OCI-M1 (cell line): ENCODE data around the gene ABHD15.

ENCODE experiments used
- DNase-seq: peaks from one replicate; lab custom pipeline; 2025; lab: John Stamatoyannopoulos, UW

Gene ABHD15

GRCh38 chr17:29566473-29567303 is at the start of gene ABHD15:
ABHD15 (minus strand) TSS chr17:29567037; CDS start chr17:29566966, 71 bp downstream.
- peak; percentile 60 for DNase-seq

DNA sequence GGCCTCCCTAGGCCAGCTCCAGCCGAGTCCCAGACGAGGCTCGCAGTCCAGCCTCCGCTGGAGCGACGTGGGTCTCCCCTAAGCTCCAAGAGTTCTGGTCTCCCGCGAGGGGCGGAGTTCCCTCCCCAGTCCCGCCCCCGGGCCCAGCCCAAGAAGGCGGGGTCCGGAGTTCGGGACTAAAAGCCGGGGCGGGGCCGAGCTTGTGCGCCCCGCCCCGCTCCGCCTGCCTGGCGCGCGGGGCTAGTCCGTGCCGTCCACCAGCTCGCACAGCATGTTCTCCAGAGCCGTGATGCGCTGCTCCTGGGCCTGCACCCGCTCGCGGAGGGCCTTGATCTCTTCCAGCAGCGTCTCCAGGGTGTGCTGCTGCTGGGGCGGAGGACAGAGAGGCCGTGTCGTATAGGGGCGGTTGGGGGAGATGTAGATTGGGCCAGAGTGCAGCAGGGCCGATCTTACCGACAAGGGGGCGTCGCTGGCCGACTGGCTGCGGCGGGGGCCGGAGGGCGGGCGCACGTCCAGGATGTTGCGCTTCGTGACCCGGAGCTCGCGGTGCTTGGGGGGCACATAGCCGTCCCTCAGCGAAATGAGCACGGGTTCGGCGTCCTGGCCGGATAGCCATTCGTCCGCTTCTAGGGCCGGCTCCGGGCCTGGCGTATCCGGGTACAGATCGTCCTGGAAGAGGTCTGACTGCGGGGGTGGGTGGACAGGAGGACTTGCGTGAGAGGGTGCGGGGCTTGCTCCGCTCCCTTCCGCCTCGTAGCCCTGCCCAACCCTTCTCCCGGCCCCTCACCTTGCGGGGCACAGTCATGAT is 48.9 kb upstream of the ABHD15 start:
- peak; percentile 97 for DNase-seq

DNA sequence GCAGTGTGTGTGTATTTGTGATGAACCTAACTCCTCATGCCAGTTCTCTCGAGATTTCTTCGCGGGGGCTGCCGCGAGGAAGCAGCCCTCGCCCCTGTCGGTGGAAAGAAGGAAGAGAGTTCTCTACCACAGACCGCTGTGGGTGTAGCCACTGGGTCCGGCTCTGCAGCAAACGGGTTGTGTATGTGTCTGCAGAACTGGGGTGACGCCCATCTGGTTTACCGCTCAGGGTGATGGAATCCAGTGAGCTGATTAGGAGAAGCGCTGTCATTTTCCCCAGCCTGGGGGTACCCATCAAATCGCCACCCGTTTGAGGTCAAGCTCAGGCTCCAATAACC is 48.2 kb upstream of the ABHD15 start:
- DNase-seq = peak; percentile 82

DNA sequence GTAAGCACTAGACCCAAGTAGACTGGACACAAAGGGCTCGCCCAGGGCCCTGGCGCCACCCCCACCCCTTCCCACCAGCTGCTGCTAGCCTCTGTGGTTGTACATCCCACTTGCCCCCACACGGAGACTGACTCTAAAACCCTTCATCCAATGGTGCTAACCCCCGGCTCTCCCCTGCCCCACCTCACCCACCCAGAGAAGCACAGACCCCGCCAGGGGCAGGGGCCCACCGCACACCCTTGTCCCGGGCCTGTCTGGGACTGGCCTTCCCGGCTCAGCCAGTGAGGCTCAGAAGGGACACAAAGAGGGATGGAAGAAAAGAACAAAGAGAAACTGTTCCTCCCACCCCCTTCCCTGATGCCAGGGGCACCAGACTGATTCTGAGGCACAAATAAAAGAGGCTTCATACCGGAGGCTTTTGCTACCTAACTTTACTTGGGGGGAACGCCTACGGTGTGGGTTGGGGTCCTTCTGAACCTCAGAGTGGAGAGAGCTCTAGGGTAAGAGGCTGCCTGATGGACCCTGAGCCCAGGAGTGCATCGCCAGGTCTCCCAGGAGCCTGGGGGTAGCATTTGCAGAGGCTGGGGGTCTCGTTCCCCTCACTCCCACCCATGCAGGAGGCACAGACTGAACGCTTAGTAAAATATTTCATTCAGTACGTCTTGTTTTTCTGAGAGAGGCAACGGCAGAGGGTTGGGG is 47.7 kb upstream of the ABHD15 start:
- DNase-seq = no peak

- DNase-seq = no peak
These were observed 47.0 kb upstream of the ABHD15 start for GRCh38 chr17:29613856-29614255.

DNA sequence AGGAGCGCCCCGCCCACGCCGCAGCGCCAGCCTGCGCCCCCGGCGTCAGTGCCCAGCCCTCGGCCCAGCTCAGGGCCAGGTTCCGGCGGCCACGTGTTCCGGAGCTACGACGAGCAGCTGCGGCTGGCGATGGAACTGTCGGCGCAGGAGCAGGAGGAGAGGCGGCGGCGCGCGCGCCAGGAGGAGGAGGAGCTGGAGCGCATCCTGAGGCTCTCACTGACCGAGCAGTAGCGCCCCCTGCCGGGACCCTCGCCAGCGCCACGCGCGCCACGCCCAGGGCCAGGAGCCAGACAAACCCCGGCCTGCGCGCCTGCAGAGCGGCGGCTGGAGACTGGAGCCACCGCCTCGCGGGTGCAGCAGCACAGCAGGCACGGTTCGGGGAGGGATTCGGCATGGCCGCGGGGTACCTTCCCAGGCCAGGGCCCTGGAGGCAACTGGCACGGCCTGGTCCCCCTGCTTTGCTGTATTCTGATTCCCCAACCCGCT is 46.6 kb upstream of the ABHD15 start:
- peak; percentile 98 for DNase-seq

- DNase-seq = no peak
These were observed 45.8 kb upstream of the ABHD15 start for GRCh38 chr17:29612404-29613280.

GRCh38 chr17:29612094-29612403 is 45.2 kb upstream of the ABHD15 start:
- DNase-seq = no peak

GRCh38 chr17:29611351-29612093 is 44.7 kb upstream of the ABHD15 start:
- DNase-seq = no peak

- no peak for DNase-seq
These were observed 43.6 kb upstream of the ABHD15 start for GRCh38 chr17:29610395-29610794.

DNA sequence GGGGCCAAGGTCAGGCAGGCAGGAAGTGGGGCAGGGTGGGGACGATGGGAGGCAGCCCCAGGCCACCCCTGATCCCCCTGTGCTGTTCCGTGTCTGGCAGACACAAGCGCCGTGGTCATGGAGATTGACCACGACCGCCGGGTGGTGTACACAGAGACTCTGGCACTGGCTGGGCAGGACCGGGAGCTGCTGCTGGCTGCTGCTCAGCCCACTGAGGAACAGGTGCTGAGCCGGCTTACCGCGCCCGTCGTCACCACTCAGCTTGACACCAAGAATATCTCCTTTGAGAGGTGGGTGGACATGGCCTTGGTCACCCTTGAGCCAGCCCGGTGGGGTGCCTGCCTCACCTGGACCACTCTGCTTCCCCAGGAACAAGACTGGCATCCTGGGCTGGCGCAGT is 42.1 kb upstream of the ABHD15 start:
- DNase-seq = no peak

GRCh38 chr17:29607557-29608195 is 40.8 kb upstream of the ABHD15 start:
- DNase-seq = no peak

DNA sequence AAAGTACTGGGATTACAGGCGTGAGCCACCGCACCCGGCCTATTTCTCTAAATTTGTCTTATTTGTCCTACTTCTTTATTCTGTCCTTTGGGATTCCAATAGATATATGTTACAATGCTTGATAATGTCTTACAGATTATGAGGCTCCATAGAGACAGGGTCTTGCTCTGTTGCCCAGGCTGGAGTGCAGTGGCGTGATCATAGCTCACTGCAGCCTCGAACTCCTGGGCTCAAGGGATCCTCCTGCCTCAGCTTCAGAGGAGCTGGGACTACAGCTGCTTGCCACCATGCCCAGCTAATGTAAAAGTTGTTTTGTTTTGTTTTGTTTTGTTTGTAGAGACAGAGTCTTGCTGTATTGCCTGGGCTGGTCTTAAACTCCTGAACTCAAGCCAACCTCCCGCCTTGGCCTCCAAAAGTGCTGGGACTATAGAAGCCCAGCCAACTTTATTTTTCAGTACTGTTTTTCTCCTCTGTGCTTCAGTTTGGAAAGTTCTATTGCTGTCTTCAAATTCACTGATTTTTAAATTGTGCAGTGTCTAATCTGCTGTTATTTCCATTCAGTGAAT is 36.4 kb upstream of the ABHD15 start:
- DNase-seq = no peak

GRCh38 chr17:29597361-29598172 is 30.7 kb upstream of the ABHD15 start:
- DNase-seq = no peak

GRCh38 chr17:29596811-29597210 is 30.0 kb upstream of the ABHD15 start:
- no peak for DNase-seq

DNA sequence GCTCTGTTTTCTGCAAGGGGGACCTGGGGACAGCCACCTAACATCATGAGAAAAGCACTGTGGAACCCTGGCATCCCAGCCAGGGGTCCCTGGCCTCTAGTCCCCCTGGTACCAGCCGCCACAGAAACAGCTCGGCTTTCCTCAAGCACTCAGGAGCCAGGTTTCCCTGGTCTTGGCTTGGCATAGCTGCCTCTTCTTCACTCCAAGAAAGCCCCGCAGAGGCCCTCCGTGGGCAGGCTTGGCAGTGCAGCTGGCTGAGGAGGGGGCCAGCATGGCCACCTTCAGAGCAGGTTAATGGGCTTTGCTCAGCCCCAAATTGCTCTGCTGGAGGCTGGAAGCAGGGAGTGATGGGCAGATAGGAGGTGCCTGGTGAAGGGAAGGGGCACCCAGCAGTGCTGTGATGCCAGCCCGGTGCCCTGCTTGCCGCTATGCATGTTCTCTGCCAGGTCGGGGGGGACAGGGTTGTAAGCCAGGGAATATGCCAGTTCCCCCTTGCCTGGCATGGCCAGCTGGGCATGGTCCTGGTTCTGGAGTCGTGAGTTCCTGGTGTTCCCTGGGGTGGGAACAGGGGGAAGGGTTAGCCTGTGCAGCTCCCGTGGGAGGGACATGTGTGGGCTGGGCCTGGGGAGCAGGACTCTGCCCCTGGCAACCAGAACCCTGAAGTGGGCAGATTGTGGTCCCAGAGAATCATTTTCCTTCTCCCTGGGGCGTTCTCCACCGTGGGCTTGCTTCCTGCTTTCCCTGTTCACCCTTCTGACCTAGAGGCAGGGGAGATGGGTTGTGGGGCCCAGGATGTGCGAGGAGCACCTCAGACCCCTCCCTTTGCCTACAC is 29.3 kb upstream of the ABHD15 start:
- no peak for DNase-seq

DNA sequence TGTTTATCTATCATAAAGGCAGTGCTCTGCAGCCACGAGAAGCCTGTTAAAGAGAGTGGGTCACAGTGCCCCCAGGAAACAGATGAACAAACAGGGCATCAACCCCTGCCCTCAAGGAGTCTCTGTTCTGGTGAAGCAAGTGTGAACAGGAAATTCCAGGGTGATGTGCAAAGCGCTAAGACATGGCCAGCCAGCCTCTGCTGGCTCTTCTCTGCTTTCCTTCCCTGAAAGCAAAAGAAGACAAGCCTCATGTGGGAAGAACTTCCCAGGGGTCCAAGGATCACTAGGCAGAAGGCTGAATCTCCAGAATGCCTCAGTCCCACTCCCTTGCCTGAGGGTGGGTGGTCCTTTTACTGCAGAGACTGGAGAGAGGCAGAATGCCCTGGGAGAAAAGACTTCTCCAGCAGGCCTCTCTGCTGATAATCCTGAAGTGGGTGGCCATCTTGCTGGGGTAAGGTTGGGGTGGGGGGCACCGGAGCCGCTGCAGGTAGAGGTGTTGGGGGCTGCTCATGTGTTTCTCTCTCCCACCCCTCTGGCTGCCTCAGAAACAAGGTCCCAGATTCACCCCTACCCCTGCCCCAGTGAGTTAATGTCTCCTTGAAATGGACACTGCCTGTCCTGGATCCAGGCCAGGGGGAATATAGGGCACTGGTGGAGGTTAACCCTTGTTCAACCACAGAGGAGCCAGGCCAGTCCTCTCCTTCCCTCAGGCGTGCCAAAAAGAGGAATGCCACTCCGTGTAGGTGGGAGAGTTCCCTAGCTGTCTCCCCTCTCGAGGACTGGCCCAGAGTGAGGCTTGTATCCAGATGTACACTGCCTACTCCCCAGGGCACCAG is 28.5 kb upstream of the ABHD15 start:
- DNase-seq = no peak
